HEK293T (cell line): ENCODE data around the gene CSNK2A3.
"Not testable (repeated sequence)": the region's sequence is repeated elsewhere in the genome, so short reads cannot be mapped to it uniquely, and the experiment has no call there.

Experiments used
- CTCF ChIA-PET: fragments of 350-600 bp; formaldehyde crosslinking; extraction: SDS; loops from one replicate; lab custom pipeline; 2021; ENCODE audit warnings: antibody characterized with exemption, inconsistent platforms; lab: Yijun Ruan, JAX
- POLR2A ChIA-PET: fragments of 350-600 bp; formaldehyde crosslinking; extraction: SDS; loops from one replicate; lab custom pipeline; 2020; ENCODE audit warnings: antibody characterized with exemption, inconsistent platforms; lab: Yijun Ruan, JAX
- DNase-seq: peaks from one replicate; pipeline ENCODE4 v3.0.0; 2012; ENCODE audit warnings: mixed read lengths; ENCODE audit errors: extremely low spot score
- ARNT ChIP-seq: fragments of 450-650 bp; IDR thresholded peaks from 2 replicates; pipeline ENCODE4 v1.6.1; 2017; ENCODE audit warnings: mild to moderate bottlenecking
- BHLHE40 ChIP-seq: fragments of 450-650 bp; IDR thresholded peaks from 2 replicates; pipeline ENCODE4 v1.6.1; 2016; ENCODE audit warnings: mild to moderate bottlenecking, moderate library complexity, borderline replicate concordance
- CTBP1 ChIP-seq: fragments of 450-650 bp; IDR thresholded peaks from 2 replicates; pipeline ENCODE4 v1.6.1; 2016; ENCODE audit warnings: borderline replicate concordance
- ELF4 ChIP-seq: fragments of 450-650 bp; IDR thresholded peaks from 2 replicates; pipeline ENCODE4 v1.6.1; 2017; ENCODE audit warnings: antibody characterized with exemption
- FOXA1 ChIP-seq: fragments of 450-650 bp; IDR thresholded peaks from 2 replicates; pipeline ENCODE4 v1.6.1; 2016; ENCODE audit warnings: mild to moderate bottlenecking
- FOXK2 ChIP-seq: fragments of 450-650 bp; IDR thresholded peaks from 2 replicates; pipeline ENCODE4 v1.6.1; 2016; ENCODE audit warnings: mild to moderate bottlenecking
- FOXM1 ChIP-seq: fragments of 450-650 bp; IDR thresholded peaks from 2 replicates; pipeline ENCODE4 v1.6.1; 2017; ENCODE audit warnings: mild to moderate bottlenecking, borderline replicate concordance
- HDGF ChIP-seq: fragments of 450-650 bp; IDR thresholded peaks from 2 replicates; pipeline ENCODE4 v1.6.1; 2017; ENCODE audit warnings: antibody characterized with exemption, borderline replicate concordance
- L3MBTL2 ChIP-seq: fragments of 450-650 bp; conservative IDR thresholded peaks from 2 replicates; pipeline ENCODE4 v1.6.1; 2016; ENCODE audit warnings: mild to moderate bottlenecking
- LEF1 ChIP-seq: fragments of 450-650 bp; IDR thresholded peaks from 2 replicates; pipeline ENCODE4 v1.6.1; 2017; ENCODE audit warnings: mild to moderate bottlenecking, borderline replicate concordance
- NFRKB ChIP-seq: fragments of 450-650 bp; IDR thresholded peaks from 2 replicates; pipeline ENCODE4 v1.6.1; 2016; ENCODE audit warnings: mild to moderate bottlenecking, moderate library complexity
- PKNOX1 ChIP-seq: fragments of 450-650 bp; IDR thresholded peaks from 2 replicates; pipeline ENCODE4 v1.6.1; 2016
- SP1 ChIP-seq: fragments of 450-650 bp; IDR thresholded peaks from 2 replicates; pipeline ENCODE4 v1.6.1; 2017
- SUZ12 ChIP-seq: fragments of 450-650 bp; IDR thresholded peaks from 2 replicates; pipeline ENCODE4 v1.6.1; 2016; ENCODE audit warnings: mild to moderate bottlenecking
- TARDBP ChIP-seq: fragments of 450-650 bp; IDR thresholded peaks from 2 replicates; pipeline ENCODE4 v1.6.1; 2016
- ZNF384 ChIP-seq: fragments of 450-650 bp; IDR thresholded peaks from 2 replicates; pipeline ENCODE4 v1.6.1; 2016

The CSNK2A3 gene

GRCh38 chr11:11366793-11367192 is 13.7 kb upstream of the CSNK2A3 start:
- ChIA-PET CTCF (no interaction called here), POLR2A (no interaction called here)
- DNase-seq: no peak
- TF ChIP-seq PKNOX1: no peak
- no peak for TF ChIP-seq FOXK2
- TF ChIP-seq BHLHE40: no peak
- TF ChIP-seq ARNT: no peak
- no peak for TF ChIP-seq SUZ12
- TF ChIP-seq SP1: no peak
- no peak for TF ChIP-seq NFRKB
- TF ChIP-seq TARDBP: no peak
- TF ChIP-seq ELF4: no peak
- TF ChIP-seq HDGF: no peak
- no peak for TF ChIP-seq FOXM1
- TF ChIP-seq CTBP1: no peak
- no peak for TF ChIP-seq ZNF384
- TF ChIP-seq FOXA1: no peak
- TF ChIP-seq L3MBTL2: no peak

GRCh38 chr11:11363674-11364073 is 10.6 kb upstream of the CSNK2A3 start:
- no peak for TF ChIP-seq ARNT
- no peak for TF ChIP-seq LEF1
- no peak for TF ChIP-seq BHLHE40
- TF ChIP-seq CTBP1: no peak
- no peak for TF ChIP-seq ELF4
- no peak for TF ChIP-seq FOXK2
- TF ChIP-seq SUZ12: no peak
- TF ChIP-seq FOXM1: no peak
- TF ChIP-seq HDGF: no peak
- TF ChIP-seq SP1: no peak
- TF ChIP-seq L3MBTL2: no peak
- TF ChIP-seq ZNF384: no peak
- no peak for TF ChIP-seq TARDBP
- no peak for TF ChIP-seq NFRKB
- no peak for TF ChIP-seq PKNOX1
- no peak for TF ChIP-seq FOXA1
- no peak for DNase-seq
- POLR2A ChIA-PET: no interaction called here
- CTCF ChIA-PET: no interaction called here

- no peak for TF ChIP-seq FOXK2
- TF ChIP-seq CTBP1: no peak
- TF ChIP-seq ELF4: no peak
- no peak for TF ChIP-seq L3MBTL2
- TF ChIP-seq NFRKB: no peak
- no peak for TF ChIP-seq FOXA1
- no peak for TF ChIP-seq FOXM1
- TF ChIP-seq ARNT: no peak
- no peak for TF ChIP-seq HDGF
- no peak for TF ChIP-seq TARDBP
- TF ChIP-seq BHLHE40: no peak
- TF ChIP-seq LEF1: no peak
- no peak for TF ChIP-seq ZNF384
- TF ChIP-seq SUZ12: no peak
- no peak for TF ChIP-seq SP1
- CTCF ChIA-PET: no interaction called here
- DNase-seq: no peak
- POLR2A ChIA-PET: no interaction called here
Measured at GRCh38 chr11:11359611-11360010, 6.6 kb upstream of the CSNK2A3 start.

GRCh38 chr11:11356842-11357241 is 3.8 kb upstream of the CSNK2A3 start:
- ChIA-PET CTCF (no interaction called here), POLR2A (no interaction called here)
- DNase-seq: no peak
- TF ChIP-seq FOXK2 (no peak), ARNT (no peak), LEF1 (no peak), BHLHE40 (no peak), TARDBP (no peak), FOXM1 (no peak), SP1 (no peak), HDGF (no peak), ZNF384 (no peak), CTBP1 (no peak), ELF4 (no peak), NFRKB (no peak), PKNOX1 (no peak), L3MBTL2 (no peak), SUZ12 (no peak), FOXA1 (no peak)

GRCh38 chr11:11351851-11352250 is 1.2 kb downstream of the CSNK2A3 start:
- CTCF ChIA-PET, POLR2A ChIA-PET, DNase-seq: not testable (repeated sequence)

GRCh38 chr11:11351042-11351586 is 1.9 kb downstream of the CSNK2A3 start:
- no peak for DNase-seq
- TF ChIP-seq ARNT (no peak), L3MBTL2 (no peak), SUZ12 (no peak), FOXM1 (no peak), PKNOX1 (no peak), HDGF (no peak), ZNF384 (no peak), FOXA1 (no peak), FOXK2 (no peak), BHLHE40 (no peak)
- ChIA-PET POLR2A (no interaction called here), CTCF (no interaction called here)
